ENCODE measurements around the gene CFB. TPM values are rescaled to one million over a fixed set of nuclear protein-coding genes. Genes with fewer than 3 reads are reported as not detected.

The CFB gene
- total RNA-seq, 6 experiments from 2014 or later = 1,939 to 4,112 (median 3,131) TPM

DNA sequence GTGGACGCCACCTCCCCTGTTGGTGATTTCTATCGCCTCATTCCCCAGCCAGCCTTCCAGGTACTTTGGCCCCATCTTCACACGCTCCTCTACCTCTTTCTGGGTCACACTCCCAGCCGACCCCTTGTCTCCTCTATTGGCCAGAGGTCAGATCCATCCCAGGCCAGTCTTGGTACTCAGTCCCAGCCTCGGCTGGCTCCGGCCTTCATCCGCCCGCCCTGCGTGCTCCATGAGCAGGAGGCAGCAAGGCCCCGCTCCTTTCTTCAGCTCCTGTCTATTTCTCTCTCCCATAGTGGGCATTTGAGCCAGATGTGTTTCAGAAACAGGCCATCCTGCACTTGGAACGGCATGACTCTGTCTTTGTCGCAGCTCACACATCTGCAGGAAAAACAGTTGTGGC, 15.7 kb downstream of the CFB start:
- Histone ChIP-seq H3K4me1 (peaks cover 0 to 34% (median 15%) of the 10 kb centered on the region in 4 donors), H3K27ac (no peak overlapping the region), H3K27me3 (no peaks in the 10 kb centered on the region), H3K4me3 (no peak overlapping the region), H3K36me3 (peaks cover 13 to 58% (median 33%) of the 10 kb centered on the region in 4 donors), H3K9me3 (no peaks in the 10 kb centered on the region)
- intact Hi-C loops (cut with DNase I) = no loop called here
- 93% methylated on average over 11 of the region's 12 CpGs for WGBS (ENCODE audit: insufficient coverage, low coverage, low lambda C conversion rate, missing lambda C conversion rate)
- ATAC-seq (no peak), DNase-seq (no peak)
- TF ChIP-seq, protein P1, sequence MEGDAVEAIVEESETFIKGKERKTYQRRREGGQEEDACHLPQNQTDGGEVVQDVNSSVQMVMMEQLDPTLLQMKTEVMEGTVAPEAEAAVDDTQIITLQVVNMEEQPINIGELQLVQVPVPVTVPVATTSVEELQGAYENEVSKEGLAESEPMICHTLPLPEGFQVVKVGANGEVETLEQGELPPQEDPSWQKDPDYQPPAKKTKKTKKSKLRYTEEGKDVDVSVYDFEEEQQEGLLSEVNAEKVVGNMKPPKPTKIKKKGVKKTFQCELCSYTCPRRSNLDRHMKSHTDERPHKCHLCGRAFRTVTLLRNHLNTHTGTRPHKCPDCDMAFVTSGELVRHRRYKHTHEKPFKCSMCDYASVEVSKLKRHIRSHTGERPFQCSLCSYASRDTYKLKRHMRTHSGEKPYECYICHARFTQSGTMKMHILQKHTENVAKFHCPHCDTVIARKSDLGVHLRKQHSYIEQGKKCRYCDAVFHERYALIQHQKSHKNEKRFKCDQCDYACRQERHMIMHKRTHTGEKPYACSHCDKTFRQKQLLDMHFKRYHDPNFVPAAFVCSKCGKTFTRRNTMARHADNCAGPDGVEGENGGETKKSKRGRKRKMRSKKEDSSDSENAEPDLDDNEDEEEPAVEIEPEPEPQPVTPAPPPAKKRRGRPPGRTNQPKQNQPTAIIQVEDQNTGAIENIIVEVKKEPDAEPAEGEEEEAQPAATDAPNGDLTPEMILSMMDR (IDR thresholded peaks at IDR 0.05) = no peak

- Histone ChIP-seq H3K4me1 (peaks cover 0 to 21% (median 10%) of the 10 kb centered on the region in 4 donors), H3K27ac (no peak overlapping the region), H3K4me3 (no peak overlapping the region), H3K36me3 (peaks cover 15 to 75% (median 42%) of the 10 kb centered on the region in 4 donors), H3K27me3 (no peaks in the 10 kb centered on the region), H3K9me3 (no peaks in the 10 kb centered on the region)
- DNase-seq = no peak
- intact Hi-C loops (cut with DNase I) = no loop called here
- ATAC-seq = no peak
- WGBS (ENCODE audit: insufficient coverage, low coverage, low lambda C conversion rate, missing lambda C conversion rate) = 93% methylated on average over 12 of the region's 19 CpGs
- TF ChIP-seq POLR2A (IDR thresholded peaks at IDR 0.05) = no peak
- TF ChIP-seq, protein P1 (IDR thresholded peaks at IDR 0.05) = no peak
Measured at GRCh38 chr6:31963921-31964320, 18.0 kb downstream of the CFB start.

GRCh38 chr6:31965700-31966099, 19.8 kb downstream of the CFB start:
- DNase-seq (peak; percentile 47 to 75 (median 73)), ATAC-seq (peak; percentile 63 to 92 (median 86))
- no peak overlapping the region for H3K4me3 ChIP-seq
- H3K36me3 ChIP-seq = peaks cover 15 to 80% (median 39%) of the 10 kb centered on the region in 4 donors
- H3K27me3 ChIP-seq = no peaks in the 10 kb centered on the region
- 54% methylated on average over 9 of the region's 13 CpGs for WGBS (ENCODE audit: insufficient coverage, low coverage, low lambda C conversion rate, missing lambda C conversion rate)
- TF ChIP-seq POLR2A (IDR thresholded peaks at IDR 0.05) = no peak
- TF ChIP-seq, protein P1 (IDR thresholded peaks at IDR 0.05) = peak in 2 of 4 donors; percentile 26 to 28
- intact Hi-C loops (cut with DNase I) = no loop called here
- no peaks in the 10 kb centered on the region for H3K9me3 ChIP-seq
- H3K4me1 ChIP-seq = peaks cover 0 to 17% (median 8%) of the 10 kb centered on the region in 4 donors
- H3K27ac ChIP-seq = peak overlapping the region in 2 of 3 donors; percentile 25 to 31

GRCh38 chr6:31966506-31966905, 20.6 kb downstream of the CFB start:
- DNase-seq (peak in 1 of 3 donors; percentile 16), ATAC-seq (no peak)
- H3K4me1 ChIP-seq = peaks cover 0 to 25% (median 8%) of the 10 kb centered on the region in 4 donors
- H3K4me3 ChIP-seq = no peak overlapping the region
- WGBS (ENCODE audit: insufficient coverage, low coverage, low lambda C conversion rate, missing lambda C conversion rate) = 76% methylated on average over 3 of the region's 7 CpGs
- H3K9me3 ChIP-seq = no peaks in the 10 kb centered on the region
- peaks cover 15 to 72% (median 36%) of the 10 kb centered on the region in 4 donors for H3K36me3 ChIP-seq
- intact Hi-C loops (cut with DNase I) = no loop called here
- H3K27ac ChIP-seq = peak overlapping the region in 1 of 3 donors; percentile 31
- no peak for TF ChIP-seq POLR2A (IDR thresholded peaks at IDR 0.05)
- TF ChIP-seq, protein P1 (IDR thresholded peaks at IDR 0.05) = no peak
- no peaks in the 10 kb centered on the region for H3K27me3 ChIP-seq
